HG02571 (cell line): Measurements from ENCODE around the gene ITGB3.
"Not testable (repeated sequence)": the region's sequence is repeated elsewhere in the genome, so short reads cannot be mapped to it uniquely, and the experiment has no call there.

ENCODE experiments used
- ATAC-seq: cut with Tn5 transposase; IDR thresholded peaks from one replicate; pipeline ENCODE4 v1.9.1; 2021; ENCODE audit warnings: mild to moderate bottlenecking, moderate library complexity; ENCODE audit not compliant: unreplicated experiment

The ITGB3 gene

DNA sequence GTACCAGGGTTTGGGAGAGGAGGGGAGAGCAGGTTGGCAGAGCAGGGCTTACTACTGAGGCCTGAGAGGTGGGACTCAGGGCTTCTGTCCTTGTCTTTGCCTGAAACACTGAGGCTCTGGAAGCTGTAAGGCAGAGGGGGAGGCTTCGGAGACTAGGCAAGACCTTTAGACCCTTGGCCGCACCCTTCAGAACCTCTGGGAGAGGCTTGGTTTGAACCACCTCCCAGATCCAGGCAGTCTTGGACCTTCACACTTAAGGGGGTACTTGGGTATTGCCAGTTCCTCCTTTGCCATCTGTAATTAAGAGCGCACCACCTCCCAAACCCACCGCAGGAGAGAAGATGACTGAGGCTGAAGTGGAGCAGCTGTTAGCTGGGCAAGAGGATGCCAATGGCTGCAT is 31.6 kb upstream of the ITGB3 start:
- no peak for ATAC-seq

DNA sequence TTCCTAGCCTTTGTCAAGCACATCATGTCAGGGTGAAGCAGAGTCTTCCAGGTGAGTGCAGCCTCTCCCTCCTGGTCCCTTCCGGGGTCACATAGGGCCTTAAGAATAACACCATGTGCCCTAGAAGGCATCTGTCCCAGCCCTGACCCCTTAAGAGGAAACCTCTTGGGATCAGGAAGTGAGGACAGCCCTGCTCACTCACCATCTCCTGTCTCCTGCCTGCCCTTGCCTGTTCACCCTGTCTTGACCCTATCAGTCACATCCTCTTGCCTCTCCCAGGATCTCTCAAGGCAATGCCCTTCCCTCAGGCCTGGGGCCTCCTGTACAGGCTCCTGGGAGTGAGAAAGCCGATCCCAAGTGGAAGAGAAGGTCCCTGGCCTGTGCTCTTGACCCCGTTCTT is 30.6 kb upstream of the ITGB3 start:
- no peak for ATAC-seq

DNA sequence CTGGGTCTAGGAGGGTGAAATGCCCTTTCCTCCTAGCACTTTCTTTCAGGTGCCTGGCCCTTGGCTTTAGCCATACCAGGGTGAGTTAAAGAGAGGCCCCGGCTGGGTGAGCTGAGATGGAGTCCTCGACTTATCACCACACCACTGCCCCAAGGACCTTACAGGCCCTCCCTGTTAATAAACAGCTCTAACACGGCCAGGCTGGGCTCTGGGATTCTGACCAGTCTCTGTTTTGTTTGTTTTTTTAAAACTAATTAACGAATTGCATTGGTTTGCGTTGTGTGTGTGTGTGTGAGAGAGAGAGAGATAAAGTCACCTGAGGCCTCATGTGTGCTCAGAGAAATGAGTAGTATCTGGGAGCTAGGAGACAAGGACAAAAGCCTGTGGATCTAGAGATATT is 30.2 kb upstream of the ITGB3 start:
- no peak for ATAC-seq

DNA sequence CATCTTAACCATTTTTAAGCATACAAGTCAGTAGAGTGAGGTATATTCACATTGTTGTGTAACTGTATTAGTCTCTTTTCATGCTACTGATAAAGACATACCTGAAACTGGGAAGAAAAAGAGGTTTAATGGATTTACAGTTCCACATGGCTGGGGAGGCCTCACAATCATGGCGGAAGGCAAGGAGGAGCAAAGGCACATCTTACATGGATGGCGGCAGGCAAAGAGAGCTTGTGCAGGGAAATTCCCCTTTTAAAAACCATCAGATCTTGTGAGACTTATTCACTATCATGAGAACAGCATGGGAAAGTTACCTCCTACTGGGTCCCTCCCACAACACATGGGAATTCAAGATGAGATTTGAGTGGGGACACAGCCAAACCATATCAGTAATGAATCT is 29.6 kb upstream of the ITGB3 start:
- not testable (repeated sequence) for ATAC-seq

DNA sequence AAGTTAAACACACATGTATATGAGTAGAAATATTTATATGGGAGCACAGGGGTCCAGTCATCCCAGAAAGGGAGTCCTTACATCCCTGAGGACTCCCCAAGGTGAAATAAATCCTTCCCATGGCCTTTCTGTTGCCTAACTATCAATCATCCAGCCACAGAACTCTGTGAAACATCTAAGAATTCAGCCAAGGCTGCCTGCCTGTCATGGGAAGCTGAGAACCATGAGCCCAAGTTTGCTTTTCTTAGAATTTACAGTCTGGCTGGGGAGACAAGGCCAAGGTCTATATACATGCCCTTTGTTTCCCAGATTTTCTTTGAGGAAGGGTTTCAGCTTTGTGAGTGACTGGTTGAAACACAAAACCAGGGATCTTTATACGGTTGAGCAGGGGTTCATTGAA is 28.7 kb upstream of the ITGB3 start:
- no peak for ATAC-seq

DNA sequence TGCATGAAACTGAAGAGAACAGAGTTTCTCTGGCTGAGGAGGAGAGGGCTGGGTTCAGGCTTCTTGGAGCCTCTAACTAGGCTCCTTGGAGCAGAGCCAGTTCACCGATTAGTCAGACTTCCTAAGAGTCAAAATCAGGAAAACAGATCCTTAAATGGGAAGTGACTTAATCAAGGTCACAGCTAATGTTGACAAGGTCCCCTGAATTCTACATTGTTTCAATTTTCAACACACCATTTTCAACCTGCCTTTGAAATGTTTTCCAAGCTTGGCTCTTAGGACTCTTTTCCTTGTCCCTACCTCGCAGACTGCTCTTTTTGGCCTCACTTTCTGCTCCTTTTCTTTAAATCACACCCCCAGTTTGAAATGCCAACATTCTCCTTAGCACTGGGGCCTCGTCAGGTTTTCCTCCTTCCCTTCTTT is 28.2 kb upstream of the ITGB3 start:
- ATAC-seq: no peak

DNA sequence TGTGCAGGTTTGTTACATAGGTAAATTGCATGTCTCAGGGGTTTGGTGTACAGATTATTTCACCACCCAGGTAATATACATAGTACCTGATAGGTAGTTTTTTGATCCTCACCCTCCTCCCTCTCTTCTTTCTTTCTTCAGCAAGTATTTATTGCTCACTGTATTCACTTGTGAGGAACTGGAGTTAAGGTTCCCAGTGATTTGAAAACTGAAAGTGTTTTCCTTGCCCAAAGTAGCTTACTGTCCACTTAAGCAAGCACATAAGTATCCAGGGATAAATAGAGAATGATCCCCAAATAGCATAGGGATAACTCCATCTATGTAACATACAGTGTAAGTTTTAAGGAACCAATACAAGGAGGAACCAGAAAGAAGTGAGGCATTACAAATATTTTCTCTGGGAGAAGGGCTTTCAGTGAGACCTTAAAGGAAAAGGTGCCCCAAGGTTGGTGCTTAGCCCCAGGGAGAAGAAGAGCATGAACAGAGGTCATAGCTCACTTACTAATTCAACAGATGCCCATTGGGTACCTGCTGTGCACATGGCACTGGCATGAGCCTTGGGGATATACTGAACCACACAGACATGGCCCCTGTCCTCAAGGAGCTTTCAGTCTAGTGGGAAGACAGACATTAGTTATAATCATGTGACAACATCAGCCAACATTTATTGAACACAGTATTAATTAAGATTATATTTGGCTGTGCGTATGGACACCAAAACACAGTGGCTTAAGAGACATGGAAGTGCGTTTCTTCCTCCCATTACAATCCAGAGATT is 27.5 kb upstream of the ITGB3 start:
- ATAC-seq: no peak

DNA sequence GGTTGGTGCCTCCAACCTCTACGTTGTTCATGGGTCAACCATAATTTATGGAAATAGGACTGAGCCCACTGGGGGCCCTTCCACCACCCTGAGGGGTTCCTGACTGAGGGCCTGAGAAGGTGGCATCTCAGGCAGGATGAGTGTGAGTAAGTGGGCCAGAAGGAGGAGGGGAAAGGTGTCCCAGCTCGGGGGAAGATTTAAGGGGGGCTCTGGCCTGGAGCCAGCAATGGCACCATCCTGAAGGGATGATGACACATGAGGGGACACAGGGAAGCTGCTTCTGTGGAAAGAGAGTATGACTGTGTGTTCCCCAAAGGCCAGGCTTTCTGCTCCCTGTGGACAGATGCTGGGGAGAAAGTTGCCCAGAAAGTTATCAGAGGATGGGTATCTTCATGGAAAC is 25.8 kb upstream of the ITGB3 start:
- ATAC-seq: no peak

DNA sequence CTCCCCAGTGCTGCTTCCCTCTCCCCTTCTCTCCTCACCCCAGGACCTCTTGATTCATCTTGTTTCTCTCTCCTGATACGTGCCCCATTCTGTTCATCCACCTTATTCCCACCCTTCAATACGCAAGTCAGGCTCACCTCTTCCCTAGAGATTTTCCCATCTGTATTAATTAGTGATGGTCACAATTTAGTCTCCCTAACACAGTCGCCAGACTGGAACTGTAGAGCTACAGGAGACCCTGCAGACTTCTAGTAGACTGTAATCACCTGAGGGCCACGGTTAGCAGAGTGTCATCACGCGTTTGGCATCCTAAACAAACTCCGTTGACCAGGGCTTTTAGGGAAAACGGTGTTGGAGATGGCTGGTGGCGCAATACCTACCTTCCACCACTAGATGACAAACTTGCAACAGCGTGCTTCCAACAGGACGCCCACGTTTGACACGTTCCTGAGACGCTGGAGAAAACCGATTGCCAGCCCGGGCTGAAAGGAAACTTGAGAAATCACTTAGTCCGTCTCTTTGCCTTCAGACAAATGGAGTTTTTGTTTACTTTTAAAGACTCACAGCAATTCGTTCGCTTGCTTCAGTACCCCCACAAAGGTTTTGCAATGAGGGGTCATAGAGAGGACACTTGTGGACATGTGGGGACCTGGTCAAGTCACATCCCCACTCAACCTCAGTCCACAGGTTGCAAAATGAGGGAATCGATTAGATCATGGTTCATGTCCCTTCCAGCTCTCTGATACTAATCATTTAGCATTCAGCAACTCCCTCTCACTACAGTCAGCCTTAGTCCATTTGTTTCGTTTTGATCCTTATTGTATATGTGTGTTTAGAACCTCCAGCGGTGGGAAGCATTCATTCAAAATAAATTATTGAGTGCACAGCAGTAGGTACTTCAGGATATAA is 23.8 kb upstream of the ITGB3 start:
- ATAC-seq: no peak

DNA sequence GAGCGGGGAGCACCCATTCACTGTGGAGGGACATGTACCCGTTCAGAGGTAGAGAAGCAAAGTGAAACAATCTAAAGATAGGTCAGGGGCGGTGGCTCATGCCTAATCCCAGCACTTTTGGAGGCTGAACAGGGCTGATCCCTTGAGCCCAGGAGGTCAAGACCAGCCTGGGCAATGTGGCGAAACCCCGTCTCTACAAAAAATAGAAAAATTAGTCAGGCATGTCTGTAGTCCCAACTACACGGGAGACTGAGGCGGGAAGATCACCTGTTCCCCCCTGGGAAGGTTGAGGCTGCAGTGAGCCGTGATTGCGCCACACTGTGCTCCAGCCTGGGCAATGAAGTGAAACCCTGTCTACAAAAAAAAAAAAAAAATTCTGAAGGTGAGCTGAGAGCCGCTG is 22.8 kb upstream of the ITGB3 start:
- ATAC-seq: no peak

DNA sequence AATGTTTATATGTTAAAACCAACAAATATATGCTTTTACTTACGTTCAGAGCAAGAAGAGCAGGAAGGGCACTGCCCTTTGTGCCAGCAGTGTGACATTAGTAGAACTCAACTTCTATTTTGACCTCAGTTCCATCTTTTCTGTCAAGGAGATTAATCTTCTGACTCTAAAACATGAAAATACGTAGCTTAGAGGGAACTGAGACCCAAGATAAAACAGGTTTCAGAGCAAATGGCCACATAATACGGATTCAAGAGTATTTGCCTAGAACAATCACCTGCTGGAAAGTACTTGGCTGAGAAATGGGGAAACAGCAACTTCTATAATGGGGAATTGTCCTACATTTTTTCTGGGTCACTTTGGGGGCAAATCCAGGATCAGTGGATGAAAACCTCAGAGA is 22.3 kb upstream of the ITGB3 start:
- ATAC-seq: no peak

DNA sequence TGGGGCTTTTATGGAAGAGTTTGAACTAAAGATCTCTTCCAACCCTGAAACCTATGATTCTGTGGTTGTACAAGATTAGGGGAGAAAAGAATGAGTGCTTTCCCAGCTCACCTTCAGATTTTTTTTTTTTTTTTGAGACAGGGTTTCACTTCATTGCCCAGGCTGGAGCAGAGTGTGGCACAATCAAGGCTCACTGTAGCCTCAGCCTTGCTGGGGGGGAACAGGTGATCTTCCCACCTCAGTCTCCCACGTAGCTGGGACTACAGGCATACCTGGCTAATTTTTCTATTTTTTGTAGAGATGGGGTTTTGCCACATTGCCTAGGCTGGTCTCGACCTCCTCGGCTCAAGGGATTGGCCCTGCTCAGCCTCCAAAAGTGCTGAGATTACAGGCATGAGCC is 21.8 kb upstream of the ITGB3 start:
- ATAC-seq: no peak

DNA sequence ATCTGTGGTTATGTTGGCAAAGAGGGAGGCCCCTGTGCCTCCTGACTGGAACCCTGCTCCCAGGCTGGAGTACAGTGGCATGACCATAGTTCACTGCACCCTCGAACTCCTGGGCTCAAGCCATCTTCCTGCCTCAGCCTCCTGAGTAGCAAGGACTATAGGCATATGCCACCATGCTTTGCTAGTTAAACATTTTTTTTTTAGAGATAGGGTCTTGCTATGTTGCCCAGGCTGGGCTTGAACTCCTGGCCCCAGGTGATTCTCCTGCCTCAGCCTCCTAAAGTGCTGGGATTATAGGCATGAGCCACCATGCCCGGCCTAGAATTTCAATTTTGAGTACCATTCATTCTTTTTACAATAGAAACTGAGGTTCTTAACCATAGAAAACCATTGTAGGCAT is 21.2 kb upstream of the ITGB3 start:
- no peak for ATAC-seq

DNA sequence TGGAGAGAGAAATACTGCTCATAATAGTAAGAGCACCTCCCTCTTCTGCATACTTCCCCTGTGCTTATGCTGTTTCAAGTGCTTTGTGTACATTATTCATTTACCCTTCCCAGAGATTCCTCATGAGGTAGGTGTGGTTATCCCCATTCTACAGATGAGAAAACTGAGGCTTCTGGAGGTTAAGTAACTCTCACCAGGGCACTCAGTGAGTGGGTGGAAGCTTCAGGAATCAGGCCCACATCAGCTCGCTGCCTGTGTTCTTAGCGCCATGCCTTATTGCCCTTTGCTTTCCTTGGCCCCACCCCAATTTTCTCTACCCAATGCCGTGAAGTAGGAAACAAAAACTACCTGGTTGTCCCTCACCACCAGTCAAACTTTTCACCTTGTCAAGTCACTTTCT is 18.1 kb upstream of the ITGB3 start:
- no peak for ATAC-seq

DNA sequence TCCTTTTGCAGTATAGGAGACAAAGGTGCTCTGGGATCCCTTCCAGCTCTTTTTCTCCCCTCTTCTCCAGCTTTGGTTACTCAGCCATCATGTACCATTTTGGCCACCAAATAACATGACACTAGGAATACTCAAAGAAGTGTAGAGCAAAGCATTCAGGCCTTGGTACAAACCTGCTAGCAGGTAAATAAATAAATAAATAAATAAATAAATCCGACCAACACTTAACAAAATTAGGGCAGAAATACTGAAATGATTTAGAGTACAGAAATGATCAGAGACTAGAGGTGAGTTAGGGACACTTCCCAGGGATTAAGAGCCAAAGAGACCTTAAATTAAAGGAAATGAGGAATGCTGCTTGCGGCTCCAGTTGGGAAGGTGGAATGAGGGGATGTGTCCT is 17.7 kb upstream of the ITGB3 start:
- no peak for ATAC-seq

DNA sequence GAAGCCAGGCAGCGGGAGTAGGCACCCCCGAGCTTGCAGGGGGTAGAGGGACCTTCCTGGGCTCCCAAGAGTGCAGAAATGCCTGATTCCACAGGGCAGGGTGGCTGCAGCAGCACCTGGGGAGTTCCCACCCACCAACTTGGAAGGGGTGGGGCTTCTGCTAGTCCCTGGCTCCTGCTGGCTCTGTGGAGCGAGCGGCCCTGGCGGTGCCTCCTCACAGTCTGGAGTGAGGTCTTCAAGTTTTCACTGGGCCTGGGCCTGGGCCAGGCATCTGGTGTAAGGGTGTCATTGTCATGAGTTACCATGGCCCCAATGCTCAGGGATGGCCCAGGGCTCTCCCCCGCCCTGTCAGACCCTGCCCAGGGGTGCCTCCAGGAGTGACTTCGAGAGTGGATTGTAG is 15.8 kb upstream of the ITGB3 start:
- ATAC-seq: no peak

DNA sequence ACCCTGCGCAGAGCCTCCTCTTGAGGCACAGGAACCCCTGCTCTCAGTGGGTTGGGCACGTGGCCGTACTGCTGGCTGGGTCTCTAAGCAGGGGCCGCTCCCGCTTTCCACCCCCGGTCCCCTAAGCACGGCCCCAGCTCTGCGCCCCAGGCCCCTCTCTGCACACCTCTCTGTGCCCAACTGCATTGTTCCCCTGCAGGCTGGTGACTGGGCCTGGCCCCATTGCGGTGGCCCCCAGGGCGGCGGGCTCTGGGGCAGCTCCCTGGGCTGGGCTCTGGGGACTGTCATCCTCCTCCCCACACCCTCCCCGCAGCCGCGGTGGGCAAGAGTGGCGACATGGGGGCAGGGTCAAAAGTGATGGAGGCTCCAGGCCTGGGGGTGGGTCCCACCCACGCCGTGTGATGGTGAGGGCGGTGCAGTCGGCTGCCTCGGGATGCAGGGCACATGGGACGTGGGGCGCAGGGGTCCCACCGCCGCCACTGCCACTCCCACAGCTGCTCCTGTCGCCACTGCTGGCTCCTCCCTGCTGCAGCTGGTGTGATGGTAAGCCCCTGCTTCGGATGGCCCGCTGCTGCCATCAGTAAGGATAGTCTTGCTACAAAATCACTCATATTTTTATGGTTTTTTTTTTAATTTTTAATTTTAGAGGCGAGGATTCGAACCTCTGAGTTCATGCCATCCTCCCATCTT is 15.2 kb upstream of the ITGB3 start:
- no peak for ATAC-seq

DNA sequence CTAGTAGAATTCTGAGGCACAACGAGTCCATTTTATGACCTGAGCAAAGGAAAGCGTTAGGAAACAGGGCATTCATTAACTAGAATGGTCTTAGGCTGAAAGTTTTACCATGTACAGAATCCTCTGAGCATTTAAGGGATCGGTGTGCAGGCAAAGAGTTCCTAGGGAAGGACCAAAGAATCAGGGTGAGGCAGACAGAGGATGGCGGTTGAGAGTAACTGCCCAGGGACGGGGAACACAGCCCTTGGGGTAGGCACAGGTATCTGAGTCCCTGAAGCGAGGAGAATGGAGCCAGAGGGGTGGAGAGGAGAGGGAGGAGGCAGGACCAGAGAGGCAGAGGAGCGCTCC is 14.0 kb upstream of the ITGB3 start:
- no peak for ATAC-seq

DNA sequence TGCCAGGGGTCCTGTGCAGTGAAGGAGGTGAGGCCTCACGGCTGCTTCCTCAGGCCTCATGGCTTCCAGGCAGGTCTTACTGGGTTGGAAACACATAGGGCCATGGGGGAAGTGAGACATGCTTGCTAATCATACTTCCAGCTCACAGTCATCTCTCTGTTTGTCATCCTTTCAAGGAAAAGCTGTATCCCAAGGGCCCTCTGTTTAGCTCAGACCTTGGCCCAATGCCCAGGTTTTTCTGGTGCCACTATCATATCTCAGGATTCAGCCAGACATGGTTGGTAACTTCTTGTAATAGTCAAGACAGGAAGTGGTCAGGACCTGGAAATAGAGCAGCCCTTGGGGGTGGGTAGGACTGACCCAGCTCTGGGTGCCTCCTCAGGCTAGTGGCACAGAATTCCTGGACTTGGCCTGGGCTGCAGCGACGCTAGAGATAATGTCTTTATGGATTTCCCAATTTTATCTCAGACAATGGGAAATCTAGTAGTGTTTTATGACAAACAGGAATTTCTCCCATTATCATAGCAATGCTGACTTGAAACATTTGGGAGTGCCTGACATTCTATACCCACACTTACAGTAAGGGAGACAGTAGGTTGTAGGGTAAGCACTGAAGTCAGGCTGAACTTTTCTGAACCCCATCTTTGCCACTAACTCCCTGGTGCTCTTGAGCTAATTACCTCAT is 13.5 kb upstream of the ITGB3 start:
- no peak for ATAC-seq

DNA sequence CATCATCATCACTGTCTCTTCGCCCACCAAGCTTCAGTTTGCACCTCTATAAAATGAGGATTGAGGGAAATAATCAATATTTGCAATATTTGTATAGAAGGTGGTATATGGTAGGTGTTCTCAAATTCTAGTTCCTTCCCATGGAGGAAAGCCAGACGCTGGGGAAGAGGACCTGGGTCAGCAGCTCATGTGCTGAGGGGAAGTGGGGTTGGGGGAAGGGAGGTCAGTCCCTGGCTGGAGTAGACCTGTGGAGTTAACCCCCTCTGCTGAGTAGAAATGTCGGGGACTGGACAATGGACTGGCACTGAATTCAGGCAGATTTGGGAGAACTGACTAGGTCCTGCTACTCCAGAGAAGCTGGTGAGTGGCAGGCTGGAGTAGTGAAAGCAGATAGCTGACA is 12.8 kb upstream of the ITGB3 start:
- no peak for ATAC-seq

DNA sequence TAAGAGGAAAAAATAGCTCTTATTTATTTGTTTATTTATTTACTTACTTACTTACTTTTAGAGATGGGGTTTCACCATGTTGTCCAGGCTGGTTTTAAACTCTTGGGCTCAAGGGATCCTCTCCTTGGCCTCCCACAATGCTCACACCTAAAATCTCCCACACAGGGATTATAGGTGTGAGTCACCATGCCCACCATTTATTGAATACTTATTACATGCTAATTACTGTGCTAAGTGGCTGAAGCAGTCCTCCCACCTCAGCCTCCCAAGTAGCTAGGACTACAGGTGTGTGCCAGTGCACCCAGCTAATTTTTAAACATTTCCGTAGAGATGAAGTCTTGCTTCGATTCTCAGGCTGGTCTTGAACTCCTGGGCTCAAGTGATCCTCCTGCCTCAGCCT is 11.0 kb upstream of the ITGB3 start:
- ATAC-seq: no peak
